GM12878 (cell line): Measurements from ENCODE around the gene TRIM26. TPM values are rescaled to one million over a fixed set of nuclear protein-coding genes. Genes with fewer than 3 reads are reported as not detected.

Source experiments
- ATAC-seq: fragments of 200-7000 bp; cut with Tn5 transposase; 3 replicates; pipeline ENCODE4 v1.9.1; 2020; ENCODE audit warnings: mild to moderate bottlenecking, moderate library complexity
- BruUV-seq: library from RNA; stranded (reverse); fragments of 400-500 nt; replicated peaks from 2 replicates; lab custom pipeline; 2021; lab: Mats Ljungman, UMichigan
- CTCF ChIA-PET: fragments of 300-600 bp; sonication (Branson Sonifier 250); formaldehyde crosslinking; extraction: SDS; loops from one replicate; lab custom pipeline; 2021; ENCODE audit warnings: inconsistent platforms; lab: Yijun Ruan, JAX
- POLR2A ChIA-PET: fragments of 350-600 bp; formaldehyde crosslinking; extraction: SDS; loops from one replicate; lab custom pipeline; 2021; ENCODE audit warnings: inconsistent platforms; lab: Charles Lee
- RAD21 ChIA-PET: fragments of 300-600 bp; sonication (Branson Sonifier 250); formaldehyde crosslinking; loops from one replicate; lab custom pipeline; 2023; ENCODE audit warnings: antibody characterized with exemption; ENCODE audit not compliant: unreplicated experiment; lab: Charles Lee
- SMC1A ChIA-PET: fragments of 300-600 bp; sonication (Branson Sonifier 250); formaldehyde crosslinking; loops from one replicate; lab custom pipeline; 2023; ENCODE audit not compliant: unreplicated experiment, uncharacterized antibody; lab: Charles Lee
- DNase-seq: peaks from one replicate; pipeline ENCODE4 v3.0.0-alpha.2; 2011; ENCODE audit warnings: low read depth, low spot score
- FAIRE-seq: peaks from 3 replicates; lab custom pipeline; 2011; peaks lifted over from hg19 to GRCh38; lab: Jason Lieb, UNC
- H2AFZ ChIP-seq: 2 replicates; pipeline ENCODE4 v1.6.0; 2011; ENCODE audit warnings: low read depth, low read length, control low read depth; ENCODE audit not compliant: control insufficient read depth
- H3K27ac ChIP-seq: 2 replicates; pipeline ENCODE4 v1.5.1; 2011; ENCODE audit warnings: control low read depth; ENCODE audit not compliant: control insufficient read depth, insufficient read depth
- H3K27me3 ChIP-seq, 2 experiments: replicated peaks in 1 of 2; 2 replicates each; pipeline versions ENCODE4 v1.6.0 to v1.6.1; 2011; ENCODE audit warnings: low read length in 1 of 2; ENCODE audit not compliant: control insufficient read depth in 2 of 2, insufficient read depth in 2 of 2
- H3K36me3 ChIP-seq, 2 experiments: 2 replicates each; pipeline ENCODE4 v1.5.1; 2011; ENCODE audit warnings: low read length in 1 of 2; ENCODE audit not compliant: control insufficient read depth in 2 of 2, insufficient read depth in 2 of 2
- H3K4me1 ChIP-seq: 2 replicates; pipeline ENCODE4 v1.6.1; 2011; ENCODE audit warnings: mild to moderate bottlenecking, low read length, moderate library complexity, mixed read lengths; ENCODE audit not compliant: control insufficient read depth, insufficient read depth
- H3K4me2 ChIP-seq: 2 replicates; pipeline ENCODE4 v1.6.0; 2011; ENCODE audit warnings: control low read depth; ENCODE audit not compliant: control insufficient read depth, insufficient read depth
- H3K4me3 ChIP-seq: fragments of 200-600 bp; sonication (generic); 2 replicates; pipeline ENCODE4 v1.5.1; 2016
- H3K79me2 ChIP-seq: 2 replicates; pipeline ENCODE4 v1.6.0; 2011; ENCODE audit warnings: low read length; ENCODE audit not compliant: control insufficient read depth, insufficient read depth
- H3K9ac ChIP-seq: 2 replicates; pipeline ENCODE4 v1.8.0; 2011; ENCODE audit warnings: low read length, control low read depth, mixed read lengths; ENCODE audit not compliant: control insufficient read depth, insufficient read depth
- H3K9me3 ChIP-seq: replicated peaks from 3 replicates; pipeline ENCODE4 v1.5.1; 2011; ENCODE audit warnings: mild to moderate bottlenecking, low read length; ENCODE audit not compliant: control insufficient read depth, insufficient read depth
- H4K20me1 ChIP-seq: 2 replicates; pipeline ENCODE4 v1.6.0; 2011; ENCODE audit not compliant: control insufficient read depth, insufficient read depth
- LARP7 ChIP-seq: fragments of 450-650 bp; IDR thresholded peaks from 2 replicates; pipeline ENCODE4 v1.6.1; 2017; ENCODE audit warnings: mild to moderate bottlenecking
- NR2C2 ChIP-seq: IDR thresholded peaks from 2 replicates; pipeline ENCODE4 v1.6.1; 2011; ENCODE audit warnings: borderline replicate concordance, low read depth; ENCODE audit not compliant: control insufficient read depth, insufficient read length
- PKNOX1 ChIP-seq: fragments of 450-650 bp; IDR thresholded peaks from 2 replicates; pipeline ENCODE4 v1.6.1; 2016; ENCODE audit warnings: mild to moderate bottlenecking
- PML ChIP-seq: IDR thresholded peaks from 2 replicates; pipeline ENCODE4 v1.6.1; 2012; ENCODE audit warnings: low read length, inconsistent platforms
- POLR2A ChIP-seq: IDR thresholded peaks from 2 replicates; pipeline ENCODE4 v1.6.1; 2011; ENCODE audit warnings: low read depth, mild to moderate bottlenecking, low read length
- RELB ChIP-seq: fragments of 450-650 bp; IDR thresholded peaks from 2 replicates; pipeline ENCODE4 v1.6.1; 2017; ENCODE audit warnings: low read depth, mild to moderate bottlenecking, moderate library complexity
- SREBF1 ChIP-seq: IDR thresholded peaks from 2 replicates; pipeline ENCODE4 v1.6.1; 2012; ENCODE audit warnings: mild to moderate bottlenecking, low read length
- WRNIP1 ChIP-seq: IDR thresholded peaks from 2 replicates; pipeline ENCODE4 v1.6.1; 2011; ENCODE audit warnings: low read depth, low read length, improper control_type of control experiment, borderline replicate concordance
- ZBED1 ChIP-seq: IDR thresholded peaks from 2 replicates; pipeline ENCODE4 v1.6.1; 2016; ENCODE audit warnings: borderline replicate concordance
- ZNF24 ChIP-seq: fragments of 450-650 bp; IDR thresholded peaks from 2 replicates; pipeline ENCODE4 v1.6.1; 2017; ENCODE audit warnings: antibody characterized with exemption, mild to moderate bottlenecking
- ZNF687 ChIP-seq: fragments of 450-650 bp; IDR thresholded peaks from 2 replicates; pipeline ENCODE4 v1.6.1; 2017; ENCODE audit warnings: mild to moderate bottlenecking, moderate library complexity
- WGBS: methylation state at CpG from one replicate; pipeline ENCODE4 v1.1.6; 2016; ENCODE audit warnings: low lambda C conversion rate; ENCODE audit not compliant: insufficient replicate concordance, insufficient coverage; ENCODE audit errors: missing lambda C conversion rate; 5-methylcytosine and 5-hydroxymethylcytosine counted together
- in situ Hi-C: fragments of 300-500 bp; cut with MboI; formaldehyde crosslinking; loops from 9 replicates; pipeline ENCODE4 v1.14.3; 2018; ENCODE audit warnings: mixed read lengths
- intact Hi-C: fragments of 100-400 bp; cut with micrococcal nuclease; formaldehyde crosslinking; loops from one replicate; pipeline ENCODE4 v1.14.2; 2022; ENCODE audit not compliant: unreplicated experiment
- polyA plus RNA-seq, 11 experiments: library from polyadenylated mRNA; depleted of rRNA in 4 of 11; unstranded in 6 of 11; stranded (reverse) in 5 of 11; fragments of >200 nt; fragmentation: Nextera tagmentation in 4 of 11; fragmentation: Illumina TruSeq in 1 of 11; extraction: Ambion mirVana in 4 of 11; extraction: Trizol in 1 of 11; gene quantifications; 1 replicate in 1 of 11; 2 replicates in 10 of 11; pipeline versions ENCODE4 v1.2.1 to v1.2.3, GENCODE V29; 2011 to 2016; ENCODE audit warnings: inconsistent platforms in 2 of 11, missing spikeins in 2 of 11, low read depth in 1 of 11
- total RNA-seq, 4 experiments: library from RNA; depleted of rRNA in 3 of 4; stranded (reverse); fragments of >200 nt in 3 of 4; fragmentation: Illumina TruSeq in 1 of 4; extraction: Trizol in 1 of 4; gene quantifications; 2 replicates each; pipeline versions ENCODE4 v1.2.1 to v1.2.3, GENCODE V29; 2013 to 2021
- TF ChIP-seq, protein P1 (sequence below): IDR thresholded peaks from 2 replicates; pipeline ENCODE4 v1.6.1; 2011; ENCODE audit warnings: low read depth, mild to moderate bottlenecking, low read length, moderate library complexity, borderline replicate concordance; ENCODE audit errors: extremely low read depth

Gene TRIM26
- total and polyA plus RNA-seq, 10 of the 15 experiments (the other 5 are each of a cell fraction or from before 2014, with no cell fraction given): 13.1 to 79.6 (median 63.6) TPM

DNA sequence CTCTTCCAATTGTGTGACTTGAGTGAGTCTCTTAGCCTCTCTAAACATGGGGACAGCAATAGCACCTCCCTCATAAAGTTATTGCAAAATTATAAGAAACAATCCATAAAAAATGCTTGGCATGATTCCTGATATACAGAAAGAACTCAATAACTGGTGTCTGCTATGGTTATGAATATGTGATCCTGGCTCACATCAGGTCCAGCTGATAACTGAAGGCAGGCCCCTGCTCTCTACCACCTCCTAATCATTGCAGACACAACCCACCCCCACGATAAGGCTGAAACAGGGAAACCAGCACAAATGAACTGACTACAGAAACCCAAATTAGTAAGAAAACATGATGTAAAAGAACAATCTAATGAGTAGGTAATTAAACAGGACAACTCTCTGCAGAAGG lies 44.5 kb downstream of the TRIM26 start:
- no peaks in the 10 kb centered on the region for H3K79me2 ChIP-seq
- no TSS peak for BruUV-seq
- ChIA-PET CTCF (interaction anchor here (1.0 to 4.1 kb wide), 7 partner anchors 21 to 429 kb away, joined by 3 to 46 read pairs (median 3); no protein-coding TSS in a partner anchor), POLR2A (no interaction called here), RAD21 (interaction anchor here (1.0 to 2.4 kb wide), 4 partner anchors 36 to 66 kb away, joined by 3 to 38 read pairs (median 4); no protein-coding TSS in a partner anchor), SMC1A (interaction anchor here (0.8 to 3.7 kb wide), 5 partner anchors 33 to 92 kb away, joined by 4 to 34 read pairs (median 4); partner anchors contain the start of gene TRIM40)
- no peak overlapping the region for H2AFZ ChIP-seq
- ATAC-seq: no peak
- H3K36me3 ChIP-seq: no peaks in the 10 kb centered on the region
- 0% methylated on average over 1 of the region's 1 CpG for WGBS
- no peaks in the 10 kb centered on the region for H3K4me1 ChIP-seq
- no peak overlapping the region for H3K4me3 ChIP-seq
- H3K27ac ChIP-seq: no peak overlapping the region
- no peak for DNase-seq
- no peak for FAIRE-seq
- H3K4me2 ChIP-seq: no peak overlapping the region
- no peak for TF ChIP-seq ZNF24
- no peak for TF ChIP-seq PML
- no peak for TF ChIP-seq NR2C2
- no peak for TF ChIP-seq WRNIP1
- TF ChIP-seq RELB: no peak
- TF ChIP-seq POLR2A: no peak
- TF ChIP-seq LARP7: no peak
- no peak for TF ChIP-seq ZBED1
- TF ChIP-seq ZNF687: no peak
- TF ChIP-seq PKNOX1: no peak
- TF ChIP-seq SREBF1: no peak
- TF ChIP-seq, protein P1, sequence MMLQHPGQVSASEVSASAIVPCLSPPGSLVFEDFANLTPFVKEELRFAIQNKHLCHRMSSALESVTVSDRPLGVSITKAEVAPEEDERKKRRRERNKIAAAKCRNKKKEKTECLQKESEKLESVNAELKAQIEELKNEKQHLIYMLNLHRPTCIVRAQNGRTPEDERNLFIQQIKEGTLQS: no peak
- peaks cover 8 to 20% of the 10 kb centered on the region in 2 experiments for H3K27me3 ChIP-seq
- in situ Hi-C loops (no loop called here), intact Hi-C loops (no loop called here)
- no peaks in the 10 kb centered on the region for H4K20me1 ChIP-seq
- no peak overlapping the region for H3K9ac ChIP-seq
- no peaks in the 10 kb centered on the region for H3K9me3 ChIP-seq
